HG03439 (cell line): ENCODE measurements around the gene THSD7A.

Experiments used
- ATAC-seq: cut with Tn5 transposase; IDR thresholded peaks from one replicate; pipeline ENCODE4 v1.9.1; 2021; ENCODE audit warnings: mild to moderate bottlenecking, moderate library complexity; ENCODE audit not compliant: unreplicated experiment

THSD7A gene

GRCh38 chr7:11754123-11754522, 77.9 kb downstream of the THSD7A start:
- no peak for ATAC-seq

DNA sequence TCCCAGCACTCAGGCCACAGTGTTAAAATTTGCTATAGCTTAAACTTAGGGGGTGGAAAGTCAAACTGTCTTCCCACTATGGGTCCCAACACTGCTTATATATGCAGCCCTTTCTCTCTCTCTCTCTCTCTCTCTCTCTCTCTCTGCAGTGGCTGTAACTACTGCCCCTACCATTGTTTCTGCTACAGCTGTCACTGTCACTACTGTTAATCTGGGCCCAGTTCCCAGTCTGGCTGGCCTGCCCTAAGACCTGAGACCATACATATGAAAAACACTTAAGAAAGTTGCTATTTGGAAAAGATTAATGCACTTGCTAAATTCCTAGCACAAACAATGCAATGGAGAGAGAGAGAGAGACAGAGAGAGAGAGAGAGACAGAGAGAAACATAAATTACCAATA, 78.6 kb downstream of the THSD7A start:
- no peak for ATAC-seq

GRCh38 chr7:11751807-11752389, 80.1 kb downstream of the THSD7A start:
- ATAC-seq, result no peak

GRCh38 chr7:11751315-11751714, 80.7 kb downstream of the THSD7A start:
- no peak for ATAC-seq

GRCh38 chr7:11750191-11750590, 81.8 kb downstream of the THSD7A start:
- ATAC-seq, result no peak

DNA sequence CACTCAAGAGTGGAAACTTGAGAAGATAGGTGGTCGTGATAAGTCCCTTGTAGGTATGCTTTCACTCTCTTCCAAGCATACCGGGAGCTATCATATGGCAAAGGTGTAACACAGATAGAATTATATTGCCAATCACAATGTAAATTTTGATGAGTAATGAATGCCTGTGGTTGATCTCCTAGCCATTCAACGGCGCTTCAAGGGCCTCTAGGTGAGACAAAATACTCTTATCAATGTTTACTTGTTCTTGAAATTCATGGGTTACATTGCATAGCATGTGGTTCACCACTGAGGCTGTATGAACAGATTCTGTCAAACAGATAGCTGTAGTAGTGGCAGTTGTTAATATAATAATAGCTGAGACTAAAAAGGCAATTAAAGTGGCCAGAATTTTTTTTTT, 82.4 kb downstream of the THSD7A start:
- no peak for ATAC-seq

- ATAC-seq, result no peak
Measured at GRCh38 chr7:11748884-11749283, 83.1 kb downstream of the THSD7A start.

DNA sequence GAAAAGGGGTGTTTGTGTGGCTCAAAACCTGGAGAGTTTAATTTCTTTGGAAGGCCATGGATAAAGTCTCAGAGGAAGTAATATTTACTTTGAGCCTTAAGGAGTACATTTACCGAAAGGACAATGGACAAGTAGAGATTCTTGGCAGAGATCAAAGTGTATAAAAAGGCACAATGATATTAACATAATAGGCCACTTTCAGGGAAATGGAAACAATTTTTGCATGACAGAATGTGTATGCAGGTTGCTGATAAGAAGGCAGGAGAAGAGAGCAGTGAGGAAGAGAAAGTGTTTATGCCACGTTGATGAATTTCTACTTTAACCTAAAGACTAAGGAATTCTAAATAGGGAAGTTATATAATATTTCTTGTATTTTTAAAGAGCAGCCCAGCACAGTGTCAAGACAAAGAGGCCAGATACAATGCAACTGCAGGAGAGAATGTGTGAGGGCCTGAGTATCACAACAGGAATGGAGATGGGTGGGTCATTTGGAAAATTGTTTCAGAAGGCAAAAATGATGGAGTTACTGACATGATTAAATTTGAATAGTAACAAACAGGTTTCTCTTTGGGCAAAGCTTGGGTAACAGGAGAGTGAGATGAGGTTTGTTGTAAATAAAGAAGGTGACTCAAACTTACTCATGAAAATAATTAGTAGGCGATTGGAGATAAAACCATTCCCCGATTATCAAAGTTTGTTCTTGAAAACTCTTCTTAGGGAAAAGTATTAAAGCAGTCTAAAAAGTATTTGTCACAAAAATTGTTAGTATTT, 84.1 kb downstream of the THSD7A start:
- ATAC-seq, result no peak

GRCh38 chr7:11746591-11746990, 85.4 kb downstream of the THSD7A start:
- ATAC-seq, result no peak

GRCh38 chr7:11743548-11743947, 88.5 kb downstream of the THSD7A start:
- ATAC-seq, result no peak

DNA sequence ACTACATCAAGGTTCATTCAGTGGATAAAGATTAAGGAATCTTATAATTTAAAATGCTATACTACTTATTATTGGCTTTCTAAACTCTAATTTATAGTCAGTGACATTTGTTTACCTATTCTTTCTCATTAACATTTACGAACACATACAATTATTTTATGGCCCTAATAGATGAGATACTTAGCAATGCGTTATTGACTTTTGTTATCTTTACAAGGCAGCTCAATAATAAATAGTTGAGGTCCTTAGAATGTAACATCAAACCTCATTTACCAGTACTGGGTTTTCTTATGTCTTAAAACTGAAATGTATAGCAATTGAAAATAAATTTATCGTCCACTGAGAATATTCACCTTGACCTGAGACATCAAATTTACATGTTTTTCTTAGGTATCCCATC, 89.0 kb downstream of the THSD7A start:
- no peak for ATAC-seq

DNA sequence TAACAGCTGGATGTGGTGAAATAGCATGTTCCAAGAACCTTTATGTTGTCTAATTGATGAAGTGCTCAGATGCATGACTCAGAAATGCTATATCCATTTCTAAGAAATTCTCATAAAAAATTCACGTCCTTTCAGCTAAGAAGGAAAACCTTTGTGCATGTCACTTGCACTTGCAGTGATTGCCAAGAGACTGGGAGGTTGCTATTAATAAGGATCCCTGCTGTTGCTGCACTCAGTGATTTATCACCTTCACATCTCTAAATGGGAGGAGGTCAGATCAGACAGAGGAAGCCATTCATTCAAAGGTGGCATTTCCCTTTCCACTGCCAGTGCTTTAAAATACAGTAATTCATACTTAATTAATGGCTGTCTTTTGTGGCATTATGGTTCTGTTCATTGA, 89.5 kb downstream of the THSD7A start:
- ATAC-seq, result no peak

GRCh38 chr7:11737723-11738122, 94.3 kb downstream of the THSD7A start:
- ATAC-seq, result no peak

DNA sequence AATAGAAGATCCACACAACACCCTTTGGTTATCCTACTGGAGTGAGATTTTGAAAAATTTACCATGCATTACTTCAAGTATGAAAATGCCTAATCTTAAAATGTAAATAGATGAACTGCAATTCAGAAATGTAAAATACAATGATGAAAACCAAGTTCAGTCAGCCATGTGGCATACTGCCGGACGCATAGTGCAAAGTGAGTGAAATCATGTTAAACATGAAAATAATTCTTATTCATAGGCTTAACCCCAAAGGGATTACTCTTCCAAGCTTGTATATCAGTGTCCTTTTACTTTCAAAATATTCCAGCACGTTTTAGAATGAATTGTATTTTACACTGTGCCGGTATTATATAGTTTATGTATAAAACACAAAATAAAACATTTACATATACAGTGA, 99.8 kb downstream of the THSD7A start:
- ATAC-seq, result no peak

DNA sequence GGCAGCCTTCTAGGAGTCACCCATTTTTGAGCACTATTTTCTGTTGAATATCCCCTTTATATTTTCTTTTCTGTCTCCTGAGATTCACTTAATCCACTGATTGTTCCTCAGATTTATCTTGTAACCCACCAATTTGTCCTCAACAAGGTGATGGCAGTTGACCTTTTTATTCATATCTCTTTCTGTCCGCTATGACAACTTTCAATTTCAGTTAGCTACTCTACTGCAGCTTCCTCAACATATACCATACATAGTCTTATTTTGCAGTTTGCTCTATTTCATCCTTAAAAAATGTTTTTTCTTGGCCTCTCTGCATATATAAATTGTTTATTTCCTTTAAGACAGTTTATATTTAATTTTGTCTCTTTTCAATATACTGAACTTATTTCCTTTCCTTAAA, 101.3 kb downstream of the THSD7A start:
- no peak for ATAC-seq

- ATAC-seq, result no peak
Measured at GRCh38 chr7:11727864-11728263, 104.1 kb downstream of the THSD7A start.

DNA sequence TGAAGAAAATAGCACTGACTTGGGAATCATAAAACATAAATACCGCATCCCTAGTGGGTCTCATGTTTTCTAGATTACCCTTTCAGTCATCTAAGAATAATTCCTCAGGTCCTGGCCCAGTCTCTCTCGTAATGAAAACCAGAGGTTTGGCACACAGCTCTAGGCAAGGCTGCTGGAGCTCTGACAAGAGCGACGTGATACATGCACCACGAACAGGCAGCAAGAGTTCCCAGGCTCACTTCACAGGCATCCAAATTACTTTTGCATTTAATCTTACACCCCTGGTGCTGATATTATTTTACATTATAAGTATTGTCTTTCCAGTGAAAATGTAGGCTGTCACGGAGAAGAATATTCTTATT, 105.2 kb downstream of the THSD7A start:
- ATAC-seq, result no peak

- ATAC-seq, result no peak
Measured at GRCh38 chr7:11726001-11726793, 105.8 kb downstream of the THSD7A start.

DNA sequence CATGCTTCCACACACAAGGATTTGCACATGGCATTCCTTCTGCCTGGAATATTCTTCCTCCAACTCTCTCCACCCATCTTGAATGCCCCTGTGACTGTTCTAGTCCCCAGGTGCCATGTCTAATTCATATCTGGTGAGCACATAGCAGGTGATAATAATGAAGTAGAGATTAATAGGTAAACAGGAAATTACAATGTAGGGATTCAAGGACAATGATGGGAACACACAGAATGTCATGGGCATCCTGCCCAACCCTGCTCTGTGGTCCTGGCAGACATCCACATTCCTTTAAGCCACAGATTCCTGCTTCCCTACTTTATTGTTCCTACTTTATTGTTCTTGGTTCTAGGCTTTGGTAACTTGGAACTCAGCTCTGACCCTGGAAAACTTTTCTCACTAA, 115.8 kb downstream of the THSD7A start:
- no peak for ATAC-seq

DNA sequence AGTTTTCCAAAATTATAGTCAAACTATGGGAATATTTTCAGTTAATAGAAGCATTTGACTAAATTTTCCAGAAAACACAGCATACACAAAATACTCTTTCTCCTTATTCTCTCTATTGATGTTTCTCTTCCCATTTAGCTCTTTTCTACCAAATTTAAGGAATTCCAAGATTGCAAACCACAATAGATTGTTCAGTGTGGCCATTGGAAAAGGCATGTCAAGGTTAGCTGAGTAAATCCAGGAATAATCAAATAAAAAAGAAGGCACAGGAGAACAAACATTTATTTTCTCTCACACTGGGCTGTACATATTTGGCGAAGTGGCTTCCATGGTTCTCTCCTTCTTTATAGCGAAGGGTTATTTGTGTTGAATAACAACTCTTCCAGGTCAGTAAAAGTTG, 117.3 kb downstream of the THSD7A start:
- no peak for ATAC-seq

DNA sequence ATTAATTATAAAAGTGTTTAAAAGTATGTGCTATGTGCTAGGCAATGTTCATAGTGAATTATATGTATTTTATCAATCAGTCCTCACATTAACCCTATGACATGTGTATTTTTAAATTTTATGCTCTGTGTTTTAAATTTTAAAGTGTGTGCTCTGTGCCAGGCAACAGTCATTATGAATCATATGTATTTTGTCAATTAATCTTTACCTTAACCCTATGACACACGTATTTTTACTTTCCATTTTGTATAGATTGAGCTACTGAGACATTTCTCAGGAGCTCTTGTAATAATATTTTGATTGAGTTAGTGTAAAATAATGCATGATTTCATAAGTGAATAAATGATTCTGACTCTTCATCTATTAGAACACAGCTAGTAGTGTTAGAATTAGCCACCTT, 117.8 kb downstream of the THSD7A start:
- no peak for ATAC-seq

DNA sequence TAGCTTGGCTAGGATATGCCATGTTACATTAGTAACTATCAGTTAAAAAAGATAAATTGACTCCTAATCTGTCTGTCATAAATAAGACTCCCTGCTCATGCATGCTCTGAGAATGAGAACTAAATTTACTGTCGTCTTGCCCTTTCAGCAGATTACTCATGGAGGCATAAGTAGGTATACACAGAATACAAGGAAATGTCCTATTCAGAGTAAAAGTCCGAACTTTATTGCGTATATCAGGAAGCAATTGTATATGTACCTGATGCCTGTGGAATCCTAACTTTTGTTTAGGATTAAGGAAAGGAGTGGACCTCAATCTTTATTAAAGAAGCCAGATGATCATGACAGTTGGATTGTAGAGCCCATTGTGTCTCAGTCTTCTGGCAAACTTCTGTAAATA, 118.6 kb downstream of the THSD7A start:
- ATAC-seq, result no peak
